Measurements from ENCODE around the gene AMOTL1. TPM values are rescaled to one million over a fixed set of nuclear protein-coding genes. Genes with fewer than 3 reads are reported as not detected.
"Not testable (repeated sequence)": the region's sequence is repeated elsewhere in the genome, so short reads cannot be mapped to it uniquely, and the experiment has no call there.

The AMOTL1 gene
- total RNA-seq, 2 donors from 2014 or later, result 3.1 to 13.9 TPM

DNA sequence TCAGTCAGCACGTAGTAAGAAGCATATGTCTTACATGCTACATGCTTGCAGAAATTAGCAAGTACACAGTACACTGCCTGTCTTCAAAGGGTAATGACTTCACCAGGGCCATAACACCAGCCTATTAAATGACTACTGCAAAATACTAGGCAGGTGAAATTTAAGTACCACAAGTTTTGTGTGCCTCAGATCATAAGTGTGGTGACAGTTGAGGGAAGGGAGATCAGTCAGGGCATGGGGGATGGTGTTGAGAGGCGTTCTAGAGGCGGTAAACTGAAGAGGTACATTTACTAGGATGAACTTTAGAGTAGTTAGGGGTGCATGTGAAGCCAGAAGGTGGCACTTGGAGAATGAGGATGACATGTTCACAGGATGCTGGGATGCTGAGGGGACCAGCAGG, 22.0 kb downstream of the AMOTL1 start:
- no peak for DNase-seq
- TF ChIP-seq CTCF (IDR thresholded peaks at IDR 0.05), result no peak
- Histone ChIP-seq H3K9ac (ENCODE audit: low read depth in 2 of 2, low read length in 2 of 2) (no peak overlapping the region), H3K9me3 (no peaks in the 10 kb centered on the region), H3K27ac (no peak overlapping the region), H3K4me3 (no peak overlapping the region), H3K36me3 (no peaks in the 10 kb centered on the region), H3K27me3 (no peaks in the 10 kb centered on the region), H3K4me1 (no peaks in the 10 kb centered on the region)
- intact Hi-C loops (cut with DNase I), result no loop called here

DNA sequence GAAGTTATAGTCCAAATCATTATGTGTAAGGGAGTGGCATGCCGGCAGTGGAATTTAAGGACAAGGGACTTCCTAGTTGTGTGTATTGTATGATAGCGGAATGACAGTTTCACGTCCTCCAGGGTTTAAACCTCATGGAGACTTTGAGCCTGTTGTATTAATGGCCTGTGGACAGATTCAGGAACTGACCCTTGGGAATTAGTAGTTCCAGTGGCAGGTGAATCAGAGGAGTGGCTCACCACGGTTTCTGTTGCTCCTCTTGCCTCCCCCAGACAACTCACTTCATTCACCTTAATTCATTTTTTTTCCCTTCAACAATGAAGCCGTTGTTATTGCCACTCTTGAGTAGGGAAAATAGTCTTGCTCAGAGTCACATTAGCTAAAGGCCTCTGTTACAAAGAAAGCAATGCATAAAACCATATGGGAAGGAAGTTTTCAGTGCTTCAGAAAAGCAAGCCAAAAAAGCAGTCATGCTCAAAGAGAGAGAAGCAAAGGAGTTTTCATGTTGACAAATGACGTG, 22.6 kb downstream of the AMOTL1 start:
- Histone ChIP-seq H3K9me3 (no peaks in the 10 kb centered on the region), H3K27me3 (no peaks in the 10 kb centered on the region), H3K9ac (ENCODE audit: low read depth in 2 of 2, low read length in 2 of 2) (no peak overlapping the region), H3K4me3 (no peak overlapping the region), H3K36me3 (no peaks in the 10 kb centered on the region), H3K4me1 (no peaks in the 10 kb centered on the region), H3K27ac (no peak overlapping the region)
- DNase-seq, result no peak
- no peak for TF ChIP-seq CTCF (IDR thresholded peaks at IDR 0.05)
- intact Hi-C loops (cut with DNase I), result no loop called here

DNA sequence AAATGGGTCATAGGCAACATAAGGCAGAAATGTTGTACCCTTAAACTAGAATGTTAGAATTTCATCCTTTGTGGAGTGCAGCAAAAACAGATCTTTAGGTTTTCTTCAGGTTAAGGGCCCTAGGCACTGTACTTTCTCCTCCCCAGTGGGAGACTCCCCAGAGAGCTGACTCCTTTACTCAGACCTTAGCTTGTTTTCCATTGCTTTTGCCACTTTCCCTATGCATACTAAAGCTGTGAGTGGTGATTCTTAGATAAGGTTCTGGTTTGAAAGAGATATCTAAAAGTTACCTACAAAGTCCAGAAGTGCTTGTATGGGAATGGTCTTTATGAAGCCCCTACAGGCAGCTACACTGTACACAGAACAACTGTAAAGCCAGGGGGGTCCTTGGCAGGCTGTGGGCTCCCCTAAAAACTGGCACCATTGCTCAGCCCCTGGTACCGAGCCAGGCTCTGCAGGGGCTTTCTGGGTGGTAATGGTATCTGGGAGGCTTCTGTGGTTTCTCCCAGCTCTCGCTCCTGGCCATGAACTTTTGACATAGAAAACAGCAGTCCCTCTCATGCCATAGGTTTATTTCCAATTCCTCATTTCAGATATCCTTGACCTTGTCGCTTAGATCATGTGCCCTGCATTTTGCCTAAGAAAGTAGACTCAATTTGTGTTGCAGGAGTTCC, 23.2 kb downstream of the AMOTL1 start:
- H3K27me3 ChIP-seq, result no peaks in the 10 kb centered on the region
- intact Hi-C loops (cut with DNase I), result no loop called here
- H3K36me3 ChIP-seq, result no peaks in the 10 kb centered on the region
- no peak for TF ChIP-seq CTCF (IDR thresholded peaks at IDR 0.05)
- no peaks in the 10 kb centered on the region for H3K4me1 ChIP-seq
- no peak for DNase-seq
- H3K4me3 ChIP-seq, result no peak overlapping the region
- H3K9me3 ChIP-seq, result no peaks in the 10 kb centered on the region
- no peak overlapping the region for H3K27ac ChIP-seq
- no peak overlapping the region for H3K9ac ChIP-seq (ENCODE audit: low read depth in 2 of 2, low read length in 2 of 2)

DNA sequence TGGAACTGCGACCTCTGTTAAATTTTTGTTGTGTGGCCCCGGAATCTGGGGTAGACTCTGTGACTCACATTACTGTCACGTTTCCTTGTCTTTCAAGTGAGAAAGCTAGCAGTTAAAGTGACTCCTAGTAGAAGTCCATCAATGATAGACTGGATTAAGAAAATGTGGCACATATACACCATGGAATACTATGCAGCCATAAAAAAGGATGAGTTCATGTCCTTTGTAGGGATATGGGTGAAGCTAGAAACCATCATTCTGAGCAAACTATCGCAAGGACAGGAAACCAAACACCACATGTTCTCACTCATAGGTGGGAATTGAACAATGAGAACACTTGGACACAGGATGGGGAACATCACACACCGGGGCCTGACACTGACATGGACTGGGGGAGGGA, 23.8 kb downstream of the AMOTL1 start:
- H3K4me1 ChIP-seq; DNase-seq; H3K27me3 ChIP-seq; H3K36me3 ChIP-seq; H3K4me3 ChIP-seq; H3K9ac ChIP-seq (ENCODE audit: low read depth in 2 of 2, low read length in 2 of 2); H3K9me3 ChIP-seq; intact Hi-C loops (cut with DNase I); H3K27ac ChIP-seq: not testable (repeated sequence)

DNA sequence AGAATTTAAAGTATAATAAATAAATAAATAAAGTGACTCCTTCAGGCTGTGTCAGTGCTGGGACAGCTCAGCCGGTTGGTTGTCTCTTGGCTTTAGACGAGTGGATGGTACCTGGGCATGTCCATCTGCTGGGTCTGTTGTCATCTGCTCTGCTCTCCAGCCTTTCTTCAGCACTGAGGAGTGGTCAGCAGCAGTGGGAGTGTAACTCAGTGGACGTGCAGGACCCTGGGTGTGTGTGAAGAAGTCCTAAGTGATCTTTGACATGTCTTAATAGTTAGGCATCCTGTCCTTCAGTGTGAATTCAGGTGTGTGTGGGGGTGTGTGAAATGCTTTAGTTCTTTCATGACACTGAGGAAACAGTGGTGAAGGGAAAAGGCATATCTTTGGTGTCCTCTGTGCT, 24.3 kb downstream of the AMOTL1 start:
- H3K27ac ChIP-seq, result no peak overlapping the region
- no peak overlapping the region for H3K9ac ChIP-seq (ENCODE audit: low read depth in 2 of 2, low read length in 2 of 2)
- no peaks in the 10 kb centered on the region for H3K36me3 ChIP-seq
- H3K27me3 ChIP-seq, result no peaks in the 10 kb centered on the region
- intact Hi-C loops (cut with DNase I), result no loop called here
- H3K9me3 ChIP-seq, result no peaks in the 10 kb centered on the region
- H3K4me3 ChIP-seq, result no peak overlapping the region
- no peaks in the 10 kb centered on the region for H3K4me1 ChIP-seq
- no peak for DNase-seq
- no peak for TF ChIP-seq CTCF (IDR thresholded peaks at IDR 0.05)

- Histone ChIP-seq H3K9ac (ENCODE audit: low read depth in 2 of 2, low read length in 2 of 2) (no peak overlapping the region), H3K4me3 (no peak overlapping the region), H3K4me1 (no peaks in the 10 kb centered on the region), H3K9me3 (no peaks in the 10 kb centered on the region), H3K36me3 (no peaks in the 10 kb centered on the region), H3K27me3 (no peaks in the 10 kb centered on the region), H3K27ac (no peak overlapping the region)
- DNase-seq, result no peak
- no peak for TF ChIP-seq CTCF (IDR thresholded peaks at IDR 0.05)
- intact Hi-C loops (cut with DNase I), result no loop called here
Observed at GRCh38 chr11:94793002-94793401, 24.8 kb downstream of the AMOTL1 start.
